ENCODE results near the gene LRRC32.

GRCh38 chr11:76616676-76617552 is 53.6 kb downstream of the LRRC32 start:
- TF ChIP-seq POLR2AphosphoS5 (IDR thresholded peaks at IDR 0.05) = no peak
- TF ChIP-seq CTCF (IDR thresholded peaks at IDR 0.05; ENCODE audit: poor library complexity, severe bottlenecking) = no peak
- TF ChIP-seq EP300 (conservative IDR thresholded peaks at IDR 0.05; ENCODE audit: poor library complexity, severe bottlenecking) = no peak
- no peak for TF ChIP-seq EZH2 (IDR thresholded peaks at IDR 0.05; ENCODE audit: borderline replicate concordance, insufficient read depth, low read length, poor library complexity, severe bottlenecking)
- TF ChIP-seq SMC3 (conservative IDR thresholded peaks at IDR 0.05; ENCODE audit: poor library complexity) = no peak
- TF ChIP-seq REST (IDR thresholded peaks at IDR 0.05; ENCODE audit: borderline replicate concordance) = no peak
- TF ChIP-seq MXI1 (conservative IDR thresholded peaks at IDR 0.05; ENCODE audit: poor library complexity, severe bottlenecking) = no peak
- no peak for TF ChIP-seq TAF1 (IDR thresholded peaks at IDR 0.05; ENCODE audit: low read depth)
- TF ChIP-seq RAD21 (conservative IDR thresholded peaks at IDR 0.05) = no peak

All from neural cell (in vitro differentiated cells).